ENCODE results near the gene NCBP1. TPM values are rescaled to one million over a fixed set of nuclear protein-coding genes. Genes with fewer than 3 reads are reported as not detected.

Gene NCBP1
- total RNA-seq, 1 experiment from 2014 or later: 23.0 TPM

DNA sequence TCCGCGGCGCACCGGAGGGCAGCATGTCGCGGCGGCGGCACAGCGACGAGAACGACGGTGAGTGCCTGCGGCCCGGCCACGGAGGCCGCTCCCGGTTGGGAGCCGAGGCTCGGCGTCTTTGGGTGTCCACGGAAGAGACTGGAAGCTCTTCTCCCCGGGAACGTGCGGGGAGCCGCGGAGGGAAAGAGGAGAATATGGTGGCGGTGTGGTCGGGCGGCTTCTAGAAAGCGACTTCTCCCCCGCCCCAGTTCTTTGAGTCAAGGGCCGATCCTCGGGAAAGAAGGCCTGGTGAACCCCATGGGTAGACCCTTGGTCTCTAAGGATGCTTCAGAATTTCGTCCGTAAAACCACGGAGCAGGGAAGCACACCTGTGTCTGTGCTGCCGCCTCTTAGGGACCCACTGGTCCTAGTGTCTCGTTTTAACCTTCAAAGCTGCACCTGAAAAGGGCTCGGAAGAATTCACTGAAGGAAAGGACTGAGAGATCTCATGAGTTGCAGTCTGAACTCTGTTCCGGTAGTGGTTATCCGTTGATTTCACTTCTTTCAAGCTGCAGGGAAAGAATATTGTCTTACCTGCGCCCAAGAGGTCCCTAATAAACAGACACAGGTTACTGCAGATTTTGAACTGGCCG is 354 bp downstream of the NCBP1 start:
- H4K20me1 ChIP-seq (ENCODE audit: low read length): peaks cover 36% of the 10 kb centered on the region
- POLR2A ChIA-PET (ENCODE audit: unreplicated experiment): interaction anchor here (0.7 to 1.1 kb wide), 3 partner anchors 12 to 925 kb away, joined by 3 to 11 read pairs (median 5); partner anchors contain the start of gene XPA
- ATAC-seq (peak; percentile 1; the same call in 1 of the 2 replicates), DNase-seq (peak; percentile 6)
- H3K4me2 ChIP-seq (ENCODE audit: low read length): peak overlapping the region; percentile 91
- peaks cover 82% of the 10 kb centered on the region for H3K79me2 ChIP-seq (ENCODE audit: low read length)
- no peaks in the 10 kb centered on the region for H3K36me3 ChIP-seq (ENCODE audit: low read depth, low read length)
- CTCF ChIA-PET: interaction anchor here (0.6 kb wide), 1 partner anchor 19 kb away, joined by 3 read pairs; no protein-coding TSS in a partner anchor
- TSS peak; percentile 49 for BruUV-seq (replicated peaks)
- no peaks in the 10 kb centered on the region for H3K9me3 ChIP-seq (ENCODE audit: low read length)
- peak overlapping the region; percentile 89 for H3K27ac ChIP-seq (ENCODE audit: low read length)
- peak overlapping the region; percentile 96 for H3K4me3 ChIP-seq (ENCODE audit: low read length)
- H3K9me2 ChIP-seq (replicated peaks; ENCODE audit: low read length): no peaks in the 10 kb centered on the region
- H3K9ac ChIP-seq (ENCODE audit: low read length): peak overlapping the region; percentile 94
- H2AFZ ChIP-seq (ENCODE audit: low read length): peak overlapping the region; percentile 80; the same call in 1 of the 2 replicates
- peaks cover 16% of the 10 kb centered on the region for H3K4me1 ChIP-seq (ENCODE audit: insufficient read depth, low read length)
- H3F3A ChIP-seq (ENCODE audit: low read length, unreplicated experiment): no peaks in the 10 kb centered on the region
- H3K27me3 ChIP-seq (ENCODE audit: low read length): no peaks in the 10 kb centered on the region
- TF ChIP-seq, protein P1, sequence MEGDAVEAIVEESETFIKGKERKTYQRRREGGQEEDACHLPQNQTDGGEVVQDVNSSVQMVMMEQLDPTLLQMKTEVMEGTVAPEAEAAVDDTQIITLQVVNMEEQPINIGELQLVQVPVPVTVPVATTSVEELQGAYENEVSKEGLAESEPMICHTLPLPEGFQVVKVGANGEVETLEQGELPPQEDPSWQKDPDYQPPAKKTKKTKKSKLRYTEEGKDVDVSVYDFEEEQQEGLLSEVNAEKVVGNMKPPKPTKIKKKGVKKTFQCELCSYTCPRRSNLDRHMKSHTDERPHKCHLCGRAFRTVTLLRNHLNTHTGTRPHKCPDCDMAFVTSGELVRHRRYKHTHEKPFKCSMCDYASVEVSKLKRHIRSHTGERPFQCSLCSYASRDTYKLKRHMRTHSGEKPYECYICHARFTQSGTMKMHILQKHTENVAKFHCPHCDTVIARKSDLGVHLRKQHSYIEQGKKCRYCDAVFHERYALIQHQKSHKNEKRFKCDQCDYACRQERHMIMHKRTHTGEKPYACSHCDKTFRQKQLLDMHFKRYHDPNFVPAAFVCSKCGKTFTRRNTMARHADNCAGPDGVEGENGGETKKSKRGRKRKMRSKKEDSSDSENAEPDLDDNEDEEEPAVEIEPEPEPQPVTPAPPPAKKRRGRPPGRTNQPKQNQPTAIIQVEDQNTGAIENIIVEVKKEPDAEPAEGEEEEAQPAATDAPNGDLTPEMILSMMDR (conservative IDR thresholded peaks at IDR 0.05; ENCODE audit: low read depth, low read length): no peak
- TF ChIP-seq EZH2phosphoT487 (IDR thresholded peaks at IDR 0.05; ENCODE audit: borderline replicate concordance, low read length): no peak
- no peak for TF ChIP-seq EZH2 (IDR thresholded peaks at IDR 0.05; ENCODE audit: low read length, unreplicated experiment)
- intact Hi-C loops (cut with micrococcal nuclease): loop anchor here (1.0 kb wide), 1 partner anchor 288 kb away; the partner anchor contains the start of gene TRMO

DNA sequence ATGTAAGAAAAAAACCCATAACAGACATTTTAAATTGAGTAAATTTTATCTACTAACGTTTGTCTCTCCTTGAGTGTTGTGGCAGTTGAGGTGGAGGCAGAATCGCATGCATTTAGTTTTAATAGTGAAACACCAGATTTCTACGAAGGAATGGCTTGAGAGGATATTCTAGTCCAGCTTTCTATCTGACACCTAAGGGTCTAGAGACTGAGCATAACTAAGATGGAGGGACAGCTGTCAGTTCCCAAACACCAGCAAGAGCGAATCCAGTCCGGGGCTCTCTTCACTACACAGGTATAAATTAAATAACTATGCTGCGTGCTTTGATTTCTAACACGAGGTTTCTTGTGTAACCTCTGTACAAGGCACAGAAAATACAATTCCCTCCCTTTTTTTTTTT is 1.4 kb downstream of the NCBP1 start:
- Histone ChIP-seq H4K20me1 (ENCODE audit: low read length) (peaks cover 47% of the 10 kb centered on the region), H3F3A (ENCODE audit: low read length, unreplicated experiment) (no peaks in the 10 kb centered on the region), H3K4me2 (ENCODE audit: low read length) (peak overlapping the region; percentile 91), H2AFZ (ENCODE audit: low read length) (no peak overlapping the region), H3K9ac (ENCODE audit: low read length) (peak overlapping the region; percentile 94; the same call in 1 of the 2 replicates), H3K9me2 (replicated peaks; ENCODE audit: low read length) (no peaks in the 10 kb centered on the region), H3K4me1 (ENCODE audit: insufficient read depth, low read length) (peaks cover 16% of the 10 kb centered on the region), H3K27ac (ENCODE audit: low read length) (no peak overlapping the region), H3K79me2 (ENCODE audit: low read length) (peaks cover 87% of the 10 kb centered on the region), H3K27me3 (ENCODE audit: low read length) (no peaks in the 10 kb centered on the region), H3K9me3 (ENCODE audit: low read length) (no peaks in the 10 kb centered on the region), H3K36me3 (ENCODE audit: low read depth, low read length) (no peaks in the 10 kb centered on the region), H3K4me3 (ENCODE audit: low read length) (peak overlapping the region; percentile 96)
- no TSS peak for BruUV-seq (replicated peaks)
- ChIA-PET CTCF (no interaction called here), POLR2A (ENCODE audit: unreplicated experiment) (interaction anchor here (0.7 kb wide), 1 partner anchor 284 kb away, joined by 7 read pairs; no protein-coding TSS in a partner anchor)
- TF ChIP-seq EZH2phosphoT487 (IDR thresholded peaks at IDR 0.05; ENCODE audit: borderline replicate concordance, low read length) (no peak), EZH2 (IDR thresholded peaks at IDR 0.05; ENCODE audit: low read length, unreplicated experiment) (no peak)
- TF ChIP-seq, protein P1 (conservative IDR thresholded peaks at IDR 0.05; ENCODE audit: low read depth, low read length): no peak
- no peak for ATAC-seq
- DNase-seq: peak; percentile 2
- intact Hi-C loops (cut with micrococcal nuclease): no loop called here

GRCh38 chr9:97636903-97637302 is 3.3 kb downstream of the NCBP1 start:
- H3K36me3 ChIP-seq (ENCODE audit: low read depth, low read length): no peaks in the 10 kb centered on the region
- POLR2A ChIA-PET (ENCODE audit: unreplicated experiment): interaction anchor here (0.6 kb wide), 1 partner anchor 286 kb away, joined by 5 read pairs; no protein-coding TSS in a partner anchor
- no peak overlapping the region for H2AFZ ChIP-seq (ENCODE audit: low read length)
- intact Hi-C loops (cut with micrococcal nuclease): no loop called here
- no TSS peak for BruUV-seq (replicated peaks)
- H3K9me2 ChIP-seq (replicated peaks; ENCODE audit: low read length): no peaks in the 10 kb centered on the region
- no peak overlapping the region for H3K9ac ChIP-seq (ENCODE audit: low read length)
- DNase-seq (no peak), ATAC-seq (no peak)
- peak overlapping the region; percentile 59 for H3K4me3 ChIP-seq (ENCODE audit: low read length)
- H4K20me1 ChIP-seq (ENCODE audit: low read length): peaks cover 52% of the 10 kb centered on the region
- H3K27ac ChIP-seq (ENCODE audit: low read length): no peak overlapping the region
- peak overlapping the region; percentile 74 for H3K4me2 ChIP-seq (ENCODE audit: low read length)
- H3K79me2 ChIP-seq (ENCODE audit: low read length): peaks cover 85% of the 10 kb centered on the region
- no peaks in the 10 kb centered on the region for H3K27me3 ChIP-seq (ENCODE audit: low read length)
- CTCF ChIA-PET: no interaction called here
- H3K9me3 ChIP-seq (ENCODE audit: low read length): no peaks in the 10 kb centered on the region
- peaks cover 14% of the 10 kb centered on the region for H3K4me1 ChIP-seq (ENCODE audit: insufficient read depth, low read length)
- no peaks in the 10 kb centered on the region for H3F3A ChIP-seq (ENCODE audit: low read length, unreplicated experiment)
- no peak for TF ChIP-seq EZH2 (IDR thresholded peaks at IDR 0.05; ENCODE audit: low read length, unreplicated experiment)
- TF ChIP-seq, protein P1 (conservative IDR thresholded peaks at IDR 0.05; ENCODE audit: low read depth, low read length): no peak
- no peak for TF ChIP-seq EZH2phosphoT487 (IDR thresholded peaks at IDR 0.05; ENCODE audit: borderline replicate concordance, low read length)

Measured in PC-3 (cell line).